HK-2 (cell line): Measurements from ENCODE around the gene ABHD16A.
A peak's percentile ranks its signal among the peaks of the same experiment; 100 is the strongest.

Experiments used
- DNase-seq: peaks from one replicate; pipeline ENCODE4 v3.0.0-alpha.2; 2018; ENCODE audit not compliant: unreplicated experiment

Gene ABHD16A

GRCh38 chr6:31690231-31691077 is 12.7 kb downstream of the ABHD16A start:
- no peak for DNase-seq

GRCh38 chr6:31689249-31690110 is 13.6 kb downstream of the ABHD16A start:
- DNase-seq = no peak

GRCh38 chr6:31687860-31688693 is 15.0 kb downstream of the ABHD16A start:
- no peak for DNase-seq

- no peak for DNase-seq
Observed at GRCh38 chr6:31687321-31687720, 15.8 kb downstream of the ABHD16A start.

- DNase-seq = no peak
Observed at GRCh38 chr6:31686483-31686882, 16.6 kb downstream of the ABHD16A start.

- no peak for DNase-seq
Observed at GRCh38 chr6:31683591-31683990, 19.5 kb downstream of the ABHD16A start.

GRCh38 chr6:31681135-31681671 is 21.9 kb downstream of the ABHD16A start:
- DNase-seq = peak; percentile 70

- DNase-seq = peak; percentile 80
Observed at GRCh38 chr6:31680226-31681134, 22.6 kb downstream of the ABHD16A start, which contains the start of gene LY6G5C. Gene LY6G5C (minus strand): TSS chr6:31681067. CDS start chr6:31680373, 694 bp downstream.

GRCh38 chr6:31677955-31678354 is 25.2 kb downstream of the ABHD16A start:
- DNase-seq = no peak

- DNase-seq = no peak
Observed at GRCh38 chr6:31676904-31677303, 26.2 kb downstream of the ABHD16A start.

- DNase-seq = no peak
Observed at GRCh38 chr6:31676322-31676903, 26.7 kb downstream of the ABHD16A start.

GRCh38 chr6:31669676-31670075 is 33.4 kb downstream of the ABHD16A start, which contains the start of gene LY6G5B:
Gene LY6G5B (plus strand): TSS chr6:31669976. CDS start chr6:31670951, 975 bp downstream.
- no peak for DNase-seq

- DNase-seq = no peak
Observed at GRCh38 chr6:31666337-31666965, 36.7 kb downstream of the ABHD16A start.

GRCh38 chr6:31665501-31666336 is 37.4 kb downstream of the ABHD16A start, which contains the start of gene CSNK2B:
Gene CSNK2B (plus strand): TSS chr6:31666080. CDS start chr6:31666832, 752 bp downstream.
- DNase-seq = peak; percentile 98

GRCh38 chr6:31664790-31665500 is 38.2 kb downstream of the ABHD16A start, which contains the start of gene GPANK1:
Gene GPANK1 (minus strand): TSS chr6:31664997. CDS start chr6:31664478, 519 bp downstream.
- DNase-seq = peak; percentile 82

GRCh38 chr6:31663961-31664789 is 38.9 kb downstream of the ABHD16A start:
- DNase-seq = peak; percentile 48
